Measurements from ENCODE around the gene CCT6A.
"Not testable (repeated sequence)": the region's sequence is repeated elsewhere in the genome, so short reads cannot be mapped to it uniquely, and the experiment has no call there.

The CCT6A gene, protein sequence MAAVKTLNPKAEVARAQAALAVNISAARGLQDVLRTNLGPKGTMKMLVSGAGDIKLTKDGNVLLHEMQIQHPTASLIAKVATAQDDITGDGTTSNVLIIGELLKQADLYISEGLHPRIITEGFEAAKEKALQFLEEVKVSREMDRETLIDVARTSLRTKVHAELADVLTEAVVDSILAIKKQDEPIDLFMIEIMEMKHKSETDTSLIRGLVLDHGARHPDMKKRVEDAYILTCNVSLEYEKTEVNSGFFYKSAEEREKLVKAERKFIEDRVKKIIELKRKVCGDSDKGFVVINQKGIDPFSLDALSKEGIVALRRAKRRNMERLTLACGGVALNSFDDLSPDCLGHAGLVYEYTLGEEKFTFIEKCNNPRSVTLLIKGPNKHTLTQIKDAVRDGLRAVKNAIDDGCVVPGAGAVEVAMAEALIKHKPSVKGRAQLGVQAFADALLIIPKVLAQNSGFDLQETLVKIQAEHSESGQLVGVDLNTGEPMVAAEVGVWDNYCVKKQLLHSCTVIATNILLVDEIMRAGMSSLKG

DNA sequence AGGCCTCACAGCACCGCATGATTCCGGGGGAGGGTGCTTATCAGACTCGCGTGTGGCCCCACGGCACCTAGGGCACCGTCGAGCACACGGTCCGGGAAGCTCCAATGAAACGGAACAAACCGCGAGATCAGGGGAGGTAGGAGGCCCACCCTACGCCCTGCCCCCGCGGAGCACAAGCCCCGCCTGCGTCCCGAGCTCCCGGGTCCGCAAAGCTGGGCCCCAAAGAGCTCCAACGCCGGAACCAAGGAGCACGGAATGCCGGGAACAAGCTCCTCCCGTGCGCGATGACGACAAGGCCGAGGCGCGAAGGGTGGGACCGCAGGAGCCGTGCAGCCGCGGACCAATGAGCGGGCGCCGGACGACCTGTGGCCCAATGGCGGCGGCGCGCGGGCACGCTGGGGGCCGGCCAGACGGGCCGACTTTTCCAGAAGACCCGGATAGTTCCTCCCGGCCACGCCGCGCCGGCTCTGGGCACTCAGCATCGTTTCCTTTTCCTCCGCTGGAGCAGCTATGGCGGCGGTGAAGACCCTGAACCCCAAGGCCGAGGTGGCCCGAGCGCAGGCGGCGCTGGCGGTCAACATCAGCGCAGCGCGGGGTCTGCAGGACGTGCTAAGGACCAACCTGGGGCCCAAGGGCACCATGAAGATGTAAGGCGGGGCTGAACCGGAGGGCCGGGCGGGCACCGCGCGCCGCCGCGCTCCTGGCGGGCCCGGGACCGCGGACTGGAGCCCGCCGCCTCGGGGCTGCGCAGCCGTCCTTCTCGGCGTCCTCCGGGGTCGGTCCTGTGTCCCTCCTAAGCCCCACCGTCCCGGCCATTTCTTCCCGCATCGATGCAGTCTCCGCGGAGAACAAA lies at the start of gene CCT6A, which contains the start of gene PSPH:
CCT6A (plus strand) TSS at position 427 of the 853 bp plus-strand sequence; CDS start at position 511, 84 bp downstream.
PSPH (minus strand) TSS at position 106 of the 853 bp plus-strand sequence. CDS start 30,232 bp downstream, outside the sequence.
- in situ Hi-C loops (cut with HindIII; ENCODE audit: low sequenced_read_pairs): no loop called here
- peak; percentile 99 for DNase-seq (ENCODE audit: low read depth, low spot score)
- peak within 1 kb of the TSS; percentile 84 for H3K4me3 ChIP-seq (ENCODE audit: low read depth, low read length)
- TF ChIP-seq, protein P1, sequence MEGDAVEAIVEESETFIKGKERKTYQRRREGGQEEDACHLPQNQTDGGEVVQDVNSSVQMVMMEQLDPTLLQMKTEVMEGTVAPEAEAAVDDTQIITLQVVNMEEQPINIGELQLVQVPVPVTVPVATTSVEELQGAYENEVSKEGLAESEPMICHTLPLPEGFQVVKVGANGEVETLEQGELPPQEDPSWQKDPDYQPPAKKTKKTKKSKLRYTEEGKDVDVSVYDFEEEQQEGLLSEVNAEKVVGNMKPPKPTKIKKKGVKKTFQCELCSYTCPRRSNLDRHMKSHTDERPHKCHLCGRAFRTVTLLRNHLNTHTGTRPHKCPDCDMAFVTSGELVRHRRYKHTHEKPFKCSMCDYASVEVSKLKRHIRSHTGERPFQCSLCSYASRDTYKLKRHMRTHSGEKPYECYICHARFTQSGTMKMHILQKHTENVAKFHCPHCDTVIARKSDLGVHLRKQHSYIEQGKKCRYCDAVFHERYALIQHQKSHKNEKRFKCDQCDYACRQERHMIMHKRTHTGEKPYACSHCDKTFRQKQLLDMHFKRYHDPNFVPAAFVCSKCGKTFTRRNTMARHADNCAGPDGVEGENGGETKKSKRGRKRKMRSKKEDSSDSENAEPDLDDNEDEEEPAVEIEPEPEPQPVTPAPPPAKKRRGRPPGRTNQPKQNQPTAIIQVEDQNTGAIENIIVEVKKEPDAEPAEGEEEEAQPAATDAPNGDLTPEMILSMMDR (IDR thresholded peaks at IDR 0.05; ENCODE audit: low read depth, low read length): no peak

DNA sequence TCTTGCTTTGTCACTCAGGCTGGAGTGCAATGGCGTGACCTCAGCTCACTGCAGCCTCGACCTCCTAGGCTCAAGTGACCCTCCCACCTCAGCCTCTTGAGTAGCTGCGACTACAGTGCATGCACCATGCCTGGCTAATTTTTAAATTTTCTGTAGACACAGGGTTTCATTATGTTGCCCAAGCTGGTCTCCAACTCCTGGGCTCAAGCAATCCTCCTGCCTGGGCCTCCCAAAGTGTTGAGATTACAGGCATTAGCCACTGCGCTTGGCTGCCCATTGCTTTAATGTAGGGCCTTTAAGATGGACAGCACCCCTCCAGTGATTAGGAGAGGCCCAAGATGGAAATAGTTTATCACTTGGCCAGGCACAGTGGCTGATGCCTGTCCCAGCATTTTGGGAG lies 47.8 kb upstream of the CCT6A start:
- in situ Hi-C loops (cut with HindIII; ENCODE audit: low sequenced_read_pairs): no loop called here
- H3K4me3 ChIP-seq (ENCODE audit: low read depth, low read length): no peak overlapping the region
- DNase-seq (ENCODE audit: low read depth, low spot score): no peak
- TF ChIP-seq, protein P1 (IDR thresholded peaks at IDR 0.05; ENCODE audit: low read depth, low read length): no peak

DNA sequence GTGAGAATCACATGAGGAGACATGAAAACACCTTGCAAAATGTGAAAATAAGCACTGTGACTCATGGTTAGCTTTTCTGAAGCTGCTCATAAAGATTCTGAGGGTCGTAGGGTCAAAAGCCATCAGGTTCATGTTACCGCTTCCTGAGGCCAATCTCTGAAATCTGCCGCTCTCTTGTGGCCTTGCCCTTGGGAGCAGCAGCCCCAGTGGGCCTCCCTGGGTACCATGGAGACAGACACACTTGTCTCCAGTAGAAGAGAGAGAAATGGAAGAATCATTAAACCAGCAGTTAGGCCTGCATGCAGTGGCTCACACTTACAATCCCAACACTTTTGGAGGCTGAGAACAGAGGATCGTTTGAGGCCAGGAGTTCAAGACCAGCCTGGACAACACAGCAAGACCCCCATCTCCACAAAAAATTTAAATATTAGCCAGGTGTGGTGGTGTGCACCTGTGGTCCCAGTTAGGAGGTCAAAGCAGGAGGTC lies 44.4 kb upstream of the CCT6A start:
- in situ Hi-C loops (cut with HindIII; ENCODE audit: low sequenced_read_pairs): no loop called here
- TF ChIP-seq, protein P1 (IDR thresholded peaks at IDR 0.05; ENCODE audit: low read depth, low read length): no peak
- DNase-seq (ENCODE audit: low read depth, low spot score): no peak

DNA sequence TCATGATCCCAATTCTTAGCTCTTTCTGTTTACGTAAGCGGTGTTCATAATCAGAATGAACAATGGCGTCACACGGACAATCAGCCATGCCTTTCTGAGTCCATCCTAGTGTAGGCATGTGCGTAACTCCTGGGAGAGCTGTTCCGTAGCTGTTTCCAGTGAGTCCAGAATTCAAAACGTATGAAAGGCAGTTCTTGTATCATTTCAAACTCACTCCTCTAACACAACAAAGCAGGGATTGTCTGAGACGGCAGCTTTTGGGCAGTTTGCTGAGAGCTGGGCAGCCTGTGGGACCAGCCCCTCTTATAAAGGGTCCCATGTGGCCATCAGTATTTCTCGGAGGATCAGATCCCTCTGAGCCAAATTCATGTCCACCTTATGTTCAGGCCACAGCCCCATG lies 43.7 kb upstream of the CCT6A start:
- in situ Hi-C loops (cut with HindIII; ENCODE audit: low sequenced_read_pairs): no loop called here
- DNase-seq (ENCODE audit: low read depth, low spot score): no peak
- TF ChIP-seq, protein P1 (IDR thresholded peaks at IDR 0.05; ENCODE audit: low read depth, low read length): no peak
- H3K4me3 ChIP-seq (ENCODE audit: low read depth, low read length): no peak overlapping the region

More for the DNA sequence above, 44.4 kb upstream of the CCT6A start:
- no peak overlapping the region for H3K4me3 ChIP-seq (ENCODE audit: low read depth, low read length)

DNA sequence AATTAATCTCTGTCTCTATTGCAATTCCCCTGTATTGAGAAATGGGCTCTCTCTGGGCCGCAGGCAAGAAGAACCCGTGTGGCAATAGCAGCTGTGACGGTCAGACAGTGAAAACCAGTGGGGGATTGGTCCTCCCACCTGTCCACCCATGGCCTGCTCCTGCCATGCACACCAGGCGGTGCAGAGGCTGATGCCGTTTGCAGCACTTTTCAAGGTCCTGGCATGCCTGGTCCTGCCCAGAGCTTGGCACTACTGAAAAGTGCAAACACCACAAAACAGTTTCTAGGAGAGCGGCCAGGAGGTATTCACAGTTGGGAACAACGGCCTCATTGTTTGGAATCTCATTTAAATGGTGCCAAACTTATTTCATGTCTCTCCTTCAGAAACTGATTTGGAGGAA lies 41.9 kb upstream of the CCT6A start:
- DNase-seq (ENCODE audit: low read depth, low spot score): peak; percentile 44
- H3K4me3 ChIP-seq (ENCODE audit: low read depth, low read length): no peak overlapping the region
- TF ChIP-seq, protein P1 (IDR thresholded peaks at IDR 0.05; ENCODE audit: low read depth, low read length): no peak
- in situ Hi-C loops (cut with HindIII; ENCODE audit: low sequenced_read_pairs): no loop called here

DNA sequence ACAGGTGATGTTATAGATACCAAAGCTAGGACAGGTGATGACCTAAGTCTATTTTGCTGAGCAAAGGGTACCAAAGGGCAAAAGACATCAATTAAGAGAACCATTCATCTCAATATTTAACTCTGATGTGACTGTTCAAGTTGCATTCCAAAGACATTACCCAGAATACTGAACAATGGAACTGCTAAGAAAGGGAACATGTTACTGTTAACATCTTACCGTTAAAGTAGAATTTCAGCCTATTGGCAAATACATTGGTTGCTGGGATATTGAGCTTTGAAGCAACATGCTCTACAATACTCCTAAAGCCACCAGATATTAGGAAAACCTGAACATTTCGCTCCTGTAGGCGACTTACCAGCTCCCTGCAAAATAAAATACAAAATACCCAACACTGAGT lies 34.5 kb upstream of the CCT6A start:
- in situ Hi-C loops (cut with HindIII; ENCODE audit: low sequenced_read_pairs); H3K4me3 ChIP-seq (ENCODE audit: low read depth, low read length); DNase-seq (ENCODE audit: low read depth, low spot score): not testable (repeated sequence)
